H1 (cell line): ENCODE data around the gene MBOAT2. TPM values are rescaled to one million over a fixed set of nuclear protein-coding genes. Genes with fewer than 3 reads are reported as not detected.

ENCODE experiments used
- CTCF ChIA-PET: fragments of 300-600 bp; sonication (Branson Sonifier 250); formaldehyde crosslinking; loops from one replicate; lab custom pipeline; 2021; ENCODE audit not compliant: partially characterized antibody; lab: Charles Lee
- POLR2A ChIA-PET: fragments of 300-600 bp; sonication (Branson Sonifier 250); formaldehyde crosslinking; loops from one replicate; lab custom pipeline; 2021; ENCODE audit warnings: inconsistent platforms; ENCODE audit not compliant: partially characterized antibody; lab: Charles Lee
- DNase-seq, 2 experiments: peaks; one replicate each; pipeline versions ENCODE4 v3.0.0 to v3.0.0-alpha.2; 2010 to 2022; ENCODE audit warnings: low spot score in 2 of 2, low read depth in 1 of 2, mixed read lengths in 1 of 2
- FAIRE-seq: peaks from 2 replicates; lab custom pipeline; 2011; peaks lifted over from hg19 to GRCh38; lab: Jason Lieb, UNC
- H2AFZ ChIP-seq: 2 replicates; pipeline ENCODE4 v1.8.1; 2012; ENCODE audit warnings: low read length, inconsistent platforms
- H2AK5ac ChIP-seq: 2 replicates; pipeline ENCODE4 v1.6.1; 2013; ENCODE audit warnings: low read depth, low read length
- H2BK120ac ChIP-seq: replicated peaks from 2 replicates; pipeline ENCODE3; 2013; ENCODE audit warnings: low read depth, low read length, inconsistent platforms
- H2BK12ac ChIP-seq: 2 replicates; pipeline ENCODE4 v1.6.1; 2013; ENCODE audit warnings: low read depth, low read length
- H2BK15ac ChIP-seq: 2 replicates; pipeline ENCODE4 v1.6.1; 2013; ENCODE audit warnings: low read length
- H2BK20ac ChIP-seq: 2 replicates; pipeline ENCODE4 v1.6.1; 2013; ENCODE audit warnings: low read length
- H2BK5ac ChIP-seq: 2 replicates; pipeline ENCODE4 v1.6.1; 2013; ENCODE audit warnings: low read depth, low read length
- H3K14ac ChIP-seq: 2 replicates; pipeline ENCODE4 v1.6.1; 2013; ENCODE audit warnings: inconsistent platforms; ENCODE audit not compliant: insufficient read length
- H3K18ac ChIP-seq: 2 replicates; pipeline ENCODE4 v1.6.1; 2013; ENCODE audit warnings: low read length; ENCODE audit errors: extremely low read depth
- H3K23ac ChIP-seq: 2 replicates; pipeline ENCODE4 v1.6.1; 2013; ENCODE audit warnings: inconsistent platforms; ENCODE audit not compliant: insufficient read length
- H3K23me2 ChIP-seq: 2 replicates; pipeline ENCODE4 v1.6.1; 2013; ENCODE audit warnings: low read depth, low read length
- H3K27ac ChIP-seq: 2 replicates; pipeline ENCODE4 v1.6.1; 2011; ENCODE audit warnings: low read depth, low read length, inconsistent platforms
- H3K27me3 ChIP-seq, 4 experiments: replicated peaks in 1 of 4; 1 replicate in 1 of 4; 2 replicates in 3 of 4; pipeline versions ENCODE4 v1.6.1 to v1.8.1; 2011 to 2013; ENCODE audit warnings: low read length in 3 of 4, mild to moderate bottlenecking in 3 of 4, inconsistent platforms in 2 of 4, mixed read lengths in 2 of 4, moderate library complexity in 1 of 4; ENCODE audit not compliant: control insufficient read depth in 3 of 4, insufficient read depth in 3 of 4; ENCODE audit errors: extremely low read depth in 1 of 4
- H3K36me3 ChIP-seq, 4 experiments: 2 replicates each; pipeline versions ENCODE4 v1.6.1 to v1.8.1; 2011 to 2013; ENCODE audit warnings: mild to moderate bottlenecking in 4 of 4, low read length in 3 of 4, moderate library complexity in 2 of 4, control low read depth in 1 of 4, inconsistent platforms in 1 of 4; ENCODE audit not compliant: insufficient read depth in 4 of 4, control insufficient read depth in 2 of 4
- H3K4ac ChIP-seq: replicated peaks from 2 replicates; pipeline ENCODE3; 2013; ENCODE audit warnings: low read length, low read depth, mixed read lengths, inconsistent platforms; ENCODE audit not compliant: insufficient read length
- H3K4me1 ChIP-seq, 4 experiments: replicated peaks in 1 of 4; 1 replicate in 1 of 4; 2 replicates in 3 of 4; pipeline versions ENCODE4 v1.6.1 to v1.8.1; 2011 to 2013; ENCODE audit warnings: low read length in 3 of 4, inconsistent platforms in 2 of 4, mixed read lengths in 1 of 4; ENCODE audit not compliant: insufficient read depth in 4 of 4, control insufficient read depth in 3 of 4
- H3K4me2 ChIP-seq, 2 experiments: 2 replicates each; pipeline versions ENCODE4 v1.6.1 to v1.8.1; 2011 to 2013; ENCODE audit warnings: low read depth in 2 of 2, low read length in 2 of 2, control low read depth in 1 of 2, inconsistent platforms in 1 of 2, mild to moderate bottlenecking in 1 of 2; ENCODE audit not compliant: insufficient read depth in 1 of 2
- H3K4me3 ChIP-seq, 4 experiments: fragments of 200-600, 300-600 bp in 1 of 4; sonication (generic), shearing (Covaris generic), sonication (Bioruptor Twin) in 1 of 4; 2 replicates each; pipeline versions ENCODE4 v1.5.1 to v1.8.1; 2011 to 2016; ENCODE audit warnings: low read length in 4 of 4, low read depth in 3 of 4, control low read depth in 2 of 4, inconsistent platforms in 2 of 4, mild to moderate bottlenecking in 2 of 4, mixed read lengths in 1 of 4, moderate library complexity in 1 of 4; ENCODE audit not compliant: insufficient read depth in 2 of 4; ENCODE audit errors: extremely low read depth in 1 of 4
- H3K56ac ChIP-seq: replicated peaks from 2 replicates; pipeline ENCODE3; 2013; ENCODE audit warnings: low read depth, mild to moderate bottlenecking, mixed read lengths, low read length, inconsistent platforms; ENCODE audit not compliant: insufficient read length
- H3K79me1 ChIP-seq: 2 replicates; pipeline ENCODE4 v1.6.1; 2013; ENCODE audit warnings: low read depth, low read length, control low read depth
- H3K79me2 ChIP-seq, 2 experiments: 2 replicates each; pipeline versions ENCODE4 v1.6.1 to v1.8.1; 2012 to 2013; ENCODE audit warnings: low read length in 2 of 2, mild to moderate bottlenecking in 2 of 2, inconsistent platforms in 1 of 2; ENCODE audit not compliant: insufficient read depth in 2 of 2, control insufficient read depth in 1 of 2
- H3K9ac ChIP-seq, 4 experiments: replicated peaks in 1 of 4; 1 replicate in 1 of 4; 2 replicates in 3 of 4; pipeline versions ENCODE4 v1.6.1 to v1.8.1; 2011 to 2013; ENCODE audit warnings: low read depth in 3 of 4, low read length in 3 of 4, control low read depth in 2 of 4, mild to moderate bottlenecking in 2 of 4, moderate library complexity in 2 of 4, inconsistent platforms in 1 of 4; ENCODE audit errors: extremely low read depth in 1 of 4
- H3K9me3 ChIP-seq, 2 experiments: 2 replicates each; pipeline versions ENCODE4 v1.6.1 to v1.8.1; 2012 to 2013; ENCODE audit warnings: mild to moderate bottlenecking in 2 of 2, moderate library complexity in 2 of 2, control low read depth in 1 of 2, inconsistent platforms in 1 of 2, low read depth in 1 of 2, low read length in 1 of 2, mixed read lengths in 1 of 2; ENCODE audit not compliant: insufficient read depth in 2 of 2
- H4K20me1 ChIP-seq, 2 experiments: replicated peaks in 1 of 2; 2 replicates each; pipeline versions ENCODE3 to v1.8.1; 2011 to 2013; ENCODE audit warnings: inconsistent platforms in 2 of 2, low read length in 2 of 2, mild to moderate bottlenecking in 1 of 2; ENCODE audit not compliant: insufficient read depth in 2 of 2, control insufficient read depth in 1 of 2
- H4K5ac ChIP-seq: 2 replicates; pipeline ENCODE4 v1.6.1; 2013; ENCODE audit warnings: low read length, low read depth, mixed read lengths, inconsistent platforms; ENCODE audit not compliant: insufficient read length
- H4K8ac ChIP-seq: 2 replicates; pipeline ENCODE4 v1.8.0; 2013; ENCODE audit warnings: mild to moderate bottlenecking, moderate library complexity, low read length, inconsistent platforms; ENCODE audit not compliant: insufficient read depth; ENCODE audit errors: extremely low read depth
- H4K91ac ChIP-seq: replicated peaks from 2 replicates; pipeline ENCODE3; 2013; ENCODE audit warnings: low read length, mixed read lengths, inconsistent platforms; ENCODE audit not compliant: insufficient read length
- FOSL1 ChIP-seq: IDR thresholded peaks from 2 replicates; pipeline ENCODE4 v1.6.1; 2011; ENCODE audit warnings: mild to moderate bottlenecking, low read depth, low read length, moderate library complexity; ENCODE audit not compliant: insufficient read depth
- GTF2F1 ChIP-seq: IDR thresholded peaks from 2 replicates; pipeline ENCODE4 v1.6.1; 2012; ENCODE audit warnings: low read depth, low read length, improper control_type of control experiment, borderline replicate concordance
- MAX ChIP-seq: IDR thresholded peaks from 2 replicates; pipeline ENCODE4 v1.6.1; 2012; ENCODE audit warnings: inconsistent platforms
- polyA plus RNA-seq, 7 experiments: library from polyadenylated mRNA; depleted of rRNA in 3 of 7; stranded (reverse) in 5 of 7; unstranded in 2 of 7; fragments of >200 nt in 5 of 7; fragments of 200-250 nt in 2 of 7; gene quantifications; 1 replicate in 5 of 7; 2 replicates in 1 of 7; 4 replicates in 1 of 7; pipeline versions ENCODE4 v1.2.1 to v1.2.3, GENCODE V29; 2011 to 2013; ENCODE audit warnings: missing spikeins in 2 of 7, mixed read lengths in 2 of 7
- total RNA-seq: library from RNA; stranded (reverse); fragmentation: NEBNext Ultra II Directional; extraction: Animal tissue kit (Norgen Biotek cat#: 25700); gene quantifications from 2 replicates; pipeline ENCODE4 v1.2.1, GENCODE V29; 2021

MBOAT2 gene
- total and polyA plus RNA-seq, 2 of the 8 experiments (the other 6 are each of a cell fraction or from before 2014, with no cell fraction given) = 11.2 to 23.4 TPM

GRCh38 chr2:8835279-8835678 lies 168.2 kb downstream of the MBOAT2 start:
- Histone ChIP-seq H3K4me3 (no peak overlapping the region), H3K56ac (no peak overlapping the region), H3K4me2 (no peak overlapping the region), H3K36me3 (no peaks in the 10 kb centered on the region), H3K23me2 (no peaks in the 10 kb centered on the region), H3K79me2 (peaks cover 0 to 25% of the 10 kb centered on the region in 2 experiments; a peak in 2 of 4 replicates), H4K5ac (no peak overlapping the region), H2AK5ac (no peak overlapping the region), H3K79me1 (peaks cover 3% of the 10 kb centered on the region), H3K9ac (no peak overlapping the region), H3K9me3 (no peaks in the 10 kb centered on the region), H2AFZ (no peak overlapping the region), H2BK15ac (no peak overlapping the region), H3K18ac (no peak overlapping the region), H4K91ac (no peak overlapping the region), H3K27me3 (no peaks in the 10 kb centered on the region), H2BK12ac (no peak overlapping the region), H3K4me1 (peaks cover 0 to 5% (median 2%) of the 10 kb centered on the region in 4 experiments; a peak in 4 of 7 replicates), H3K27ac (no peak overlapping the region), H3K23ac (no peak overlapping the region), H2BK5ac (no peak overlapping the region), H4K20me1 (no peaks in the 10 kb centered on the region), H2BK120ac (no peak overlapping the region), H4K8ac (no peak overlapping the region), H3K4ac (no peak overlapping the region), H2BK20ac (no peak overlapping the region), H3K14ac (no peak overlapping the region)
- FAIRE-seq (no peak), DNase-seq (no peak)
- TF ChIP-seq FOSL1 (no peak), GTF2F1 (no peak), MAX (no peak)
- POLR2A ChIA-PET = no interaction called here
- CTCF ChIA-PET = no interaction called here
